NCI-H2029 (cell line): ENCODE data around the gene HTR1B.

Source experiments
- DNase-seq: peaks from one replicate; lab custom pipeline; 2025; lab: John Stamatoyannopoulos, UW

Gene HTR1B

DNA sequence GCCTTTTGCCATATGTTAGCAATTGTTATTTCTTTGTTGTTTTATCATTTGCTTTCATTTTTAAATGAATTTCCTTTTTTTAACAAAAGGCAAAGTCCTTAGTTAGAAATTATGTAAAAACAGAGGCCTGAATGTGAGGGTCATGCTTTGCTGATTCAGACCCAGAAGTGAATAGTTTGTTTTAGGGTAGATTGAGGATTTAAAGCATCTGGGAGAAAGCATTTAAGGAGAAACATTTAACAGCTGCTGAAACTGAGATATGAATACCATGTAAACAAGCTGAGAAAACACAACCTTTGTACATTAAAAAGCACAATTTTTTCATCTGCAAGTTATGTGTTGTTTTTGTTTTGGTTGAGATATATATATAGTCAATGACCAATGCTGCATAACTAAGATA lies 8.0 kb downstream of the HTR1B start:
- no peak for DNase-seq

DNA sequence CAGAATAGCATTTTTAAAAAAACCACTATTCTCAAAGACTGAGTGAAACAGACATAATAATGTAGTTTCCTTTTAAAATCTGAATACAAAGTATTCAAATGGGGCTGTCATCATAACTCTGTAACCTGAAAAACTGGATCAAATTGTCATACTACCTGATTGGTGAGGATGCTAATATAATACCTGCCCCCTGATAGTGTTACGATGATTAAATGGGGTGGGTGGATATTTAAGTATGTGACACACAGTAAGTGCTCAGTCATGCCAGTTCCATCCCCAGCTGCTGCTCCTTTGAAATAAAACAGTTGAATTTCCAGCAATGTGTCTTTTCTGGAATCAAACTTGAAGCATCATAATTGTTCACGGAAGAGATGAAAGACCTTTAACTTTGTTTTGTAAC lies 8.9 kb downstream of the HTR1B start:
- DNase-seq, result no peak

GRCh38 chr6:77451466-77451865 lies 11.8 kb downstream of the HTR1B start:
- no peak for DNase-seq

DNA sequence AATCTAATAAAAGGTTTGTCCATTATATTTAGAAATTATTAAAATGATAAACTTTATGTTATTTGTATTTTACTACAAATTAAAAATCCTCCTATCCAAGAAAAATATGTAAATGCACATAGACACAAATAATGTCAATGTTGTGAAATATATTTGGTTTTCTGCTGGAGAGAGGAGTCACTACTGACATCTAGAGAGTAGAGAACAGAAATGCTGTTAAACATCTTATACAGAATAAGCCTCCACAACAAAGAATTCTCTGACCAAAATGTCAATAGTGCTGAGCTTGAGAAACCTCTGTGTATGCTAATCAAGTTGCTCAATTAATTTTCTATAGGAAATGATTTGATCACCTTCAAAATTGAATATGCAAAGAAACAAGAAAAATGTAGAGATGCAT lies 12.4 kb downstream of the HTR1B start:
- DNase-seq, result no peak

- DNase-seq, result no peak
Observed at GRCh38 chr6:77448546-77448945, 14.7 kb downstream of the HTR1B start.

- no peak for DNase-seq
Observed at GRCh38 chr6:77447254-77447653, 16.0 kb downstream of the HTR1B start.

GRCh38 chr6:77446249-77446648 lies 17.0 kb downstream of the HTR1B start:
- DNase-seq, result no peak

DNA sequence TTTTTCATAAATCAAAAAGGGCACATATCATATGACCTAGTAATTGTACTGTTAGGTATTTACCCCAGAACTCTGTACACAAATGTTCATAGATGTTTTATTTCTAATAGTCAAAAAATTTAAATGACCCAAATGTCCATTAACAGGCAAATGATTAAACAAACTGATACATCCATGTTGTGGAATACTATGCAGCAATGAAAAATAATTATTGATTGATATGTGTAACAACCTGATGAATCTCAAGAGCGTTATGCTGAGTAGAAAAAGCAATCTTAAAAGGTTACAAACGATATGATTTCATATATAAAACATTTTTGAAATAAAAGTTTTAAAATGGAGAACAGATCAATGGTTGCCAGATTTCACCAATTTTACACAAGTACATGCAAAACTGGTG lies 18.1 kb downstream of the HTR1B start:
- DNase-seq, result no peak

DNA sequence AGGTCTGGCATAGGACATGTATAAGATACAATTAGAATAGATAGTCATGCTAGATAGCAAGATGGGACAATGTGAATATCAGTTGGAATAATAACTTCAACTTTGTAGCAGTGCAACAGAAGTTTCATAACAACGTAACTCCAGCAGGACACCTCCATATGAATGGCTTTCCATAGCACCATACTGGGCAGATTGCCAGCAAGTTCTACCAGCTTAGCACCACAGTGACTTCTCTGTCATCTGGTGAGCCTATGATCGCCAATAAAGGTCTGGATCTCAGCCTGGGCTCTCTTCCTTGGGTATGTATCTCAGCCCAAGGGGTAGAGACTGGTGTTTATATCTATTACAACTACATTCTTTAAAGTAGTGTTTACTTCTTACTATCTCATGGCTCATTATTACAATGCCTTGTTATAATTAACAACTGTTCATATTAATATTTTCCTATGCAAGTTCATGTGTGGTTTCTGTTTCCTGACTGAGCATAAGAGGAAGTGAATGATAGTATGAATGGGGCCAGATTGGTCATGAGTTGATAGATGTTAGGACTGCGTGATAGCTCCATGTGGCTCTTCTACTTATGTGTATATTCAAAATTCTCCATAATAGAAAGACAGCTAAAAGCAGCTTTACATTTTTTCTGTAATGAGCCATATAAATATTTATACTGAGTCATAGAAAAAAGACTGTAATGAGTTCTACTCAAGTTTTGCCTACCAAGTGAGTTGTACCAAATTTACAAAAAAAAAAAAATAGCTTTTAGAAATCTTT lies 22.9 kb downstream of the HTR1B start:
- no peak for DNase-seq

DNA sequence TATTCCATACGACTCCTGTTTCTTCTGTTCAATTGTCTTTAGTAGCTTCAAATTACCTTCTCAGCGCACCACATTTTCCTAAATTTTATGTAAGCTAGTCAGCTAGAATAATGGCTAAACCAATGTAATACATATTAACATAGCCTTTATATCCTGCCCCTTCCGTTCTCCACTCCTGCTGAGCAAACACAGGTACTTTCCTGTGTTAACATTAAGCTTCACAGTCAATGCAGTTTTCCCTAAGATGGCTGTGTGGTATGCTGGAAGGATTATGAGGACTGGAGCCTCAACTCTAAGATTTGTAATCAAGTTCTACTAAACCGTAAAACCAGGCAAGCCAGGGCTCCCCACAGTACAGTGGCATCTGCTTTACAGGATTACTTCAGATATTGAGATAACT lies 29.4 kb downstream of the HTR1B start:
- no peak for DNase-seq

GRCh38 chr6:77430504-77430903 lies 32.8 kb downstream of the HTR1B start:
- no peak for DNase-seq

GRCh38 chr6:77425671-77426070 lies 37.6 kb downstream of the HTR1B start:
- DNase-seq, result no peak

DNA sequence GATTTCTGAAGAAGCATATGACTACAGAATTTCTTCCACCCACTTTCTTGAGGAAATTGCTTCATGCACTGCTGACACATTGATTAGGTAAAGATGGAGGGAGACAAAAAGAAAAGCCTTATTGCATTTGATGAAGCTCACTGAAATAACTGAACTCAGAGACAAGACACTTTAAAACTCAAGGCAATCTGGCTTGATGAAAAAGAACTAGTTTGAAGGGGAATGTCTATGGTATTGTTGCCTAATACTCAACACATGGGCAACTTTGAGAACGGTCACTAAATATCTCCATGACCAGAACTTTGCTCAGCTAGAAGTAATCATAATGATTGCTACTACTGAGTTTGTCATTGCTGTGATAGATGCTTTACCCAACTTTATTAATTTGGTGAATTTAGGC lies 38.1 kb downstream of the HTR1B start:
- no peak for DNase-seq

GRCh38 chr6:77424761-77425160 lies 38.5 kb downstream of the HTR1B start:
- DNase-seq, result no peak

GRCh38 chr6:77416839-77417238 lies 46.5 kb downstream of the HTR1B start:
- DNase-seq, result no peak

- no peak for DNase-seq
Observed at GRCh38 chr6:77415706-77416105, 47.6 kb downstream of the HTR1B start.
